ENCODE data around the gene CHST4.
"Not testable (repeated sequence)": the region's sequence is repeated elsewhere in the genome, so short reads cannot be mapped to it uniquely, and the experiment has no call there.

Gene CHST4

GRCh38 chr16:71524566-71525553 lies 1.4 kb upstream of the CHST4 start:
- FAIRE-seq = no peak

- no peak for FAIRE-seq
These were observed 2.0 kb downstream of the CHST4 start for GRCh38 chr16:71528257-71528656.

- no peak for FAIRE-seq
These were observed 2.6 kb downstream of the CHST4 start for GRCh38 chr16:71528863-71529262.

GRCh38 chr16:71532366-71532765 lies 6.1 kb downstream of the CHST4 start:
- no peak for FAIRE-seq

- no peak for FAIRE-seq
These were observed 10.7 kb downstream of the CHST4 start for GRCh38 chr16:71536752-71537499.

- FAIRE-seq = no peak
These were observed 11.4 kb downstream of the CHST4 start for GRCh38 chr16:71537643-71538042.

GRCh38 chr16:71542377-71542776 lies 16.2 kb downstream of the CHST4 start:
- FAIRE-seq = no peak

GRCh38 chr16:71547168-71547567 lies 20.9 kb downstream of the CHST4 start:
- FAIRE-seq = no peak

- no peak for FAIRE-seq
These were observed 26.7 kb downstream of the CHST4 start for GRCh38 chr16:71552698-71553503.

GRCh38 chr16:71555230-71555891 lies 29.1 kb downstream of the CHST4 start:
- no peak for FAIRE-seq

GRCh38 chr16:71557299-71557698 lies 31.1 kb downstream of the CHST4 start:
- no peak for FAIRE-seq

- FAIRE-seq = no peak
These were observed 31.8 kb downstream of the CHST4 start for GRCh38 chr16:71557954-71558582.

GRCh38 chr16:71559855-71560254 lies 33.6 kb downstream of the CHST4 start:
- FAIRE-seq = no peak

- FAIRE-seq = not testable (repeated sequence)
These were observed 35.7 kb downstream of the CHST4 start for GRCh38 chr16:71561886-71562285.

GRCh38 chr16:71562552-71562951 lies 36.3 kb downstream of the CHST4 start:
- no peak for FAIRE-seq

GRCh38 chr16:71564335-71564967 lies 38.2 kb downstream of the CHST4 start:
- FAIRE-seq = no peak

- no peak for FAIRE-seq
These were observed 39.8 kb downstream of the CHST4 start for GRCh38 chr16:71565812-71566700.

GRCh38 chr16:71567931-71568330 lies 41.7 kb downstream of the CHST4 start:
- no peak for FAIRE-seq

- FAIRE-seq = no peak
These were observed 42.3 kb downstream of the CHST4 start for GRCh38 chr16:71568551-71568950.

- FAIRE-seq = no peak
These were observed 43.4 kb downstream of the CHST4 start for GRCh38 chr16:71569621-71570020.
